ENCODE measurements around the gene RACK1.

DNA sequence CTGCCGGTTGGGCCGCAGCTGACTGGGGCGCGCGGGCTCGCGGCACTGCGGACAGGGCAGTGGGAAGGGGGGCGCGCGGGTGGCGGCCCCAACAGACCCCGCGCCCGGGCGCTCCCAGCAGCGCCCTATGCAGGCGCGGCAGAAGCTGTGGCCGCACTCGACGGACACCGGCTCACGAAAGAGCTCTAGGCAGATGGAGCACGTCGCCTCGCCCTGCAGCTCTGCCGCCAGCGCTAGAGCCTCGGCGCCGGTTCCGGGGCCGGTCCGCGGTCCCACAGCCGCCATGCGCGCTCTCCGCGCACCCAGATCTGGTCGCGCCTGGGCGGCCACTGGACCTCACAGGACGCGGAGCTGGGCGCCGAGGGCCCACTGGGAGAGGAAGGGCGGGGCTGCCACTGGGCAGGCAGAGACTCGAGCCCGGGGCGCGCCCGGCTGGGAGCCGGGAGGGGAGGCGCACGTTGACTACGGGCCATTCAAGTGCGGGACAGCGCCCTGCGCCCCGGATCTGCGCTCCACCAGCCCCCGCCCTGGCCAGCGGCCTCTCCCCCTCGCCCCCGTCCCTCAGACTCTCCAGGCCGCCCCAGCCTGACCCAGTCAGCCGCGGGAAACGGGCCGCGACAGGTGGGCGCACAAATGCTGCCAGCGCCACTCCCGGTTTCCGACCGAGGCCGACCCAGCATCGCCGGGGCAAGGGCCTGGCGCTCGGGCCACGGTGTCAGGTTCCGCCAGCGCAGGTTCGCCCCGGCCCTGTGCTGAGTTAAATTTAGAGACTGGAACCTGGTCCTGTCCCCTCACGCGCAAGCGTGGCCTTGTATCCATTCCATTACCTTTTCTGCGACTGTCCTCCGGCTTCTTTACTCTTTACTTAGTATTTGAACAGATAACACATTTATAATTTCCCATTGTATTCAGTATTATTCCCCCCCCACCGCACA, 38.6 kb downstream of the RACK1 start, which contains the start of gene TRIM7:
- TF ChIP-seq EZH2 (IDR thresholded peaks at IDR 0.05; ENCODE audit: borderline replicate concordance, low read depth, low read length, severe bottlenecking), result no peak
- no peak for TF ChIP-seq POLR2AphosphoS5 (IDR thresholded peaks at IDR 0.05; ENCODE audit: insufficient read depth, low read depth, low read length)
- TF ChIP-seq CTCF (IDR thresholded peaks at IDR 0.05; ENCODE audit: extremely low read depth in 1 of 2, insufficient read depth in 1 of 2, low read depth in 1 of 2, low read length in 2 of 2), result no peak
- TF ChIP-seq JUN (IDR thresholded peaks at IDR 0.05; ENCODE audit: borderline replicate concordance, insufficient read depth, insufficient read length, low read depth), result no peak
- TF ChIP-seq POLR2A (IDR thresholded peaks at IDR 0.05; ENCODE audit: low read depth, low read length), result no peak
- no peak for TF ChIP-seq MAX (IDR thresholded peaks at IDR 0.05; ENCODE audit: insufficient read depth, insufficient read length)
- no peak for TF ChIP-seq MYC (IDR thresholded peaks at IDR 0.05; ENCODE audit: low read depth, low read length)
- TF ChIP-seq FOS (IDR thresholded peaks at IDR 0.05; ENCODE audit: borderline replicate concordance, insufficient read depth, low read length), result no peak

Data from endothelial cell of umbilical vein (primary cell).